SK-N-MC (cell line): ENCODE data around the gene C1QTNF8.

Experiments used
- EZH2 ChIP-seq: fragments of 200-600 bp; sonication (generic); IDR thresholded peaks from one replicate; pipeline ENCODE4 v1.6.1; 2017; ENCODE audit warnings: antibody characterized with exemption
- FOXP2 ChIP-seq: optimal IDR thresholded peaks from 2 replicates; pipeline ENCODE3; 2011; ENCODE audit warnings: mild to moderate bottlenecking, moderate library complexity; ENCODE audit not compliant: insufficient read depth; ENCODE audit errors: extremely low read length, control extremely low read depth
- POLR2AphosphoS5 ChIP-seq: IDR thresholded peaks from 2 replicates; pipeline ENCODE4 v1.6.1; 2012; ENCODE audit warnings: mild to moderate bottlenecking, low read depth, low read length, borderline replicate concordance

- TF ChIP-seq EZH2 = no peak
- no peak for TF ChIP-seq FOXP2
- no peak for TF ChIP-seq POLR2AphosphoS5
Observed at GRCh38 chr16:1094601-1095449, 1.2 kb downstream of the C1QTNF8 start.
